ENCODE data around the gene CASP2.
"Not testable (repeated sequence)": the region's sequence is repeated elsewhere in the genome, so short reads cannot be mapped to it uniquely, and the experiment has no call there.

The CASP2 gene

GRCh38 chr7:143280566-143280965 is 7.6 kb upstream of the CASP2 start:
- no peak overlapping the region for H3K9ac ChIP-seq (ENCODE audit: low read depth, low read length)
- H3K4me1 ChIP-seq (ENCODE audit: insufficient read depth, low read length): peaks cover 17% of the 10 kb centered on the region
- no peaks in the 10 kb centered on the region for H3K36me3 ChIP-seq (ENCODE audit: insufficient read depth, low read length)
- H3K9me3 ChIP-seq (ENCODE audit: control insufficient read depth, insufficient read depth, low read length): no peaks in the 10 kb centered on the region

GRCh38 chr7:143281529-143281928 is 6.6 kb upstream of the CASP2 start:
- no peaks in the 10 kb centered on the region for H3K36me3 ChIP-seq (ENCODE audit: insufficient read depth, low read length)
- H3K9ac ChIP-seq (ENCODE audit: low read depth, low read length): no peak overlapping the region
- H3K9me3 ChIP-seq (ENCODE audit: control insufficient read depth, insufficient read depth, low read length): no peaks in the 10 kb centered on the region
- H3K4me1 ChIP-seq (ENCODE audit: insufficient read depth, low read length): peaks cover 21% of the 10 kb centered on the region

GRCh38 chr7:143282124-143282523 is 6.0 kb upstream of the CASP2 start:
- H3K36me3 ChIP-seq (ENCODE audit: insufficient read depth, low read length): no peaks in the 10 kb centered on the region
- no peaks in the 10 kb centered on the region for H3K9me3 ChIP-seq (ENCODE audit: control insufficient read depth, insufficient read depth, low read length)
- peaks cover 21% of the 10 kb centered on the region for H3K4me1 ChIP-seq (ENCODE audit: insufficient read depth, low read length)
- no peak overlapping the region for H3K9ac ChIP-seq (ENCODE audit: low read depth, low read length)

GRCh38 chr7:143283381-143283780 is 4.8 kb upstream of the CASP2 start:
- Histone ChIP-seq H3K4me1 (ENCODE audit: insufficient read depth, low read length) (peaks cover 21% of the 10 kb centered on the region), H3K9me3 (ENCODE audit: control insufficient read depth, insufficient read depth, low read length) (no peaks in the 10 kb centered on the region), H3K9ac (ENCODE audit: low read depth, low read length) (no peak overlapping the region), H3K36me3 (ENCODE audit: insufficient read depth, low read length) (no peaks in the 10 kb centered on the region)

GRCh38 chr7:143284591-143285469 is 3.3 kb upstream of the CASP2 start, which contains the start of gene TMEM139:
TSS of gene TMEM139 (plus strand) at chr7:143284958. CDS start at chr7:143285958, 1,000 bp downstream.
- Histone ChIP-seq H3K4me1 (ENCODE audit: insufficient read depth, low read length) (peaks cover 26% of the 10 kb centered on the region), H3K36me3 (ENCODE audit: insufficient read depth, low read length) (no peaks in the 10 kb centered on the region), H3K9me3 (ENCODE audit: control insufficient read depth, insufficient read depth, low read length) (no peaks in the 10 kb centered on the region), H3K9ac (ENCODE audit: low read depth, low read length) (peak within 1 kb of the TSS; percentile 35)

GRCh38 chr7:143285470-143285778 is 2.7 kb upstream of the CASP2 start:
- Histone ChIP-seq H3K9me3 (ENCODE audit: control insufficient read depth, insufficient read depth, low read length) (no peaks in the 10 kb centered on the region), H3K36me3 (ENCODE audit: insufficient read depth, low read length) (no peaks in the 10 kb centered on the region), H3K4me1 (ENCODE audit: insufficient read depth, low read length) (peaks cover 27% of the 10 kb centered on the region), H3K9ac (ENCODE audit: low read depth, low read length) (no peak overlapping the region; the same call in 1 of the 2 replicates)

- no peak overlapping the region for H3K9ac ChIP-seq (ENCODE audit: low read depth, low read length)
- no peaks in the 10 kb centered on the region for H3K36me3 ChIP-seq (ENCODE audit: insufficient read depth, low read length)
- peaks cover 27% of the 10 kb centered on the region for H3K4me1 ChIP-seq (ENCODE audit: insufficient read depth, low read length)
- H3K9me3 ChIP-seq (ENCODE audit: control insufficient read depth, insufficient read depth, low read length): no peaks in the 10 kb centered on the region
Observed at GRCh38 chr7:143285806-143286521, 2.2 kb upstream of the CASP2 start.

- Histone ChIP-seq H3K36me3 (ENCODE audit: insufficient read depth, low read length) (peaks cover 3% of the 10 kb centered on the region; the same call in 1 of the 2 replicates), H3K4me1 (ENCODE audit: insufficient read depth, low read length) (peaks cover 27% of the 10 kb centered on the region), H3K9me3 (ENCODE audit: control insufficient read depth, insufficient read depth, low read length) (no peaks in the 10 kb centered on the region), H3K9ac (ENCODE audit: low read depth, low read length) (no peak overlapping the region)
Observed at GRCh38 chr7:143286522-143286890, 1.6 kb upstream of the CASP2 start.

- Histone ChIP-seq H3K36me3 (ENCODE audit: insufficient read depth, low read length) (peaks cover 9% of the 10 kb centered on the region), H3K9ac (ENCODE audit: low read depth, low read length) (peak overlapping the region; percentile 25; the same call in 1 of the 2 replicates), H3K9me3 (ENCODE audit: control insufficient read depth, insufficient read depth, low read length) (no peaks in the 10 kb centered on the region), H3K4me1 (ENCODE audit: insufficient read depth, low read length) (peaks cover 27% of the 10 kb centered on the region)
Observed at GRCh38 chr7:143287339-143287934, 714 bp upstream of the CASP2 start.

GRCh38 chr7:143288836-143289235 is 685 bp downstream of the CASP2 start:
- Histone ChIP-seq H3K9ac (ENCODE audit: low read depth, low read length) (peak overlapping the region; percentile 95), H3K9me3 (ENCODE audit: control insufficient read depth, insufficient read depth, low read length) (no peaks in the 10 kb centered on the region), H3K4me1 (ENCODE audit: insufficient read depth, low read length) (peaks cover 18% of the 10 kb centered on the region), H3K36me3 (ENCODE audit: insufficient read depth, low read length) (peaks cover 18% of the 10 kb centered on the region)

- peaks cover 12% of the 10 kb centered on the region; the same call in 1 of the 2 replicates for H3K4me1 ChIP-seq (ENCODE audit: insufficient read depth, low read length)
- H3K36me3 ChIP-seq (ENCODE audit: insufficient read depth, low read length): peaks cover 24% of the 10 kb centered on the region
- H3K9ac ChIP-seq (ENCODE audit: low read depth, low read length): peak overlapping the region; percentile 95
- no peaks in the 10 kb centered on the region for H3K9me3 ChIP-seq (ENCODE audit: control insufficient read depth, insufficient read depth, low read length)
Observed at GRCh38 chr7:143289421-143289820, 1.3 kb downstream of the CASP2 start.

- H3K4me1 ChIP-seq (ENCODE audit: insufficient read depth, low read length): peaks cover 12% of the 10 kb centered on the region; the same call in 1 of the 2 replicates
- not testable (repeated sequence) for H3K9me3 ChIP-seq (ENCODE audit: control insufficient read depth, insufficient read depth, low read length)
- H3K9ac ChIP-seq (ENCODE audit: low read depth, low read length): peak overlapping the region; percentile 95; the same call in 1 of the 2 replicates
- peaks cover 29% of the 10 kb centered on the region for H3K36me3 ChIP-seq (ENCODE audit: insufficient read depth, low read length)
Observed at GRCh38 chr7:143289888-143290287, 1.7 kb downstream of the CASP2 start.

- Histone ChIP-seq H3K36me3 (ENCODE audit: insufficient read depth, low read length) (peaks cover 31% of the 10 kb centered on the region), H3K9ac (ENCODE audit: low read depth, low read length) (no peak overlapping the region)
Observed at GRCh38 chr7:143290293-143290692, 2.1 kb downstream of the CASP2 start.

GRCh38 chr7:143292876-143293275 is 4.7 kb downstream of the CASP2 start:
- Histone ChIP-seq H3K36me3 (ENCODE audit: insufficient read depth, low read length) (peaks cover 44% of the 10 kb centered on the region), H3K9ac (ENCODE audit: low read depth, low read length) (no peak overlapping the region), H3K9me3 (ENCODE audit: control insufficient read depth, insufficient read depth, low read length) (no peaks in the 10 kb centered on the region), H3K4me1 (ENCODE audit: insufficient read depth, low read length) (0 out of 2 replicates have a peak, but pooled peaks cover 6% of the 10 kb centered on the region)

More at GRCh38 chr7:143290293-143290692, 2.1 kb downstream of the CASP2 start:
- peaks cover 12% of the 10 kb centered on the region; the same call in 1 of the 2 replicates for H3K4me1 ChIP-seq (ENCODE audit: insufficient read depth, low read length)
- H3K9me3 ChIP-seq (ENCODE audit: control insufficient read depth, insufficient read depth, low read length): no peaks in the 10 kb centered on the region
